PC-3 (cell line): Measurements from ENCODE around the gene KCNT2. TPM values are rescaled to one million over a fixed set of nuclear protein-coding genes. Genes with fewer than 3 reads are reported as not detected.

ENCODE experiments used
- ATAC-seq: fragments of 200-7000 bp; cut with Tn5 transposase; 2 replicates; pipeline ENCODE4 v1.9.1; 2020; ENCODE audit warnings: mild to moderate bottlenecking, moderate library complexity
- BruUV-seq: library from RNA; stranded (reverse); fragments of 400-500 nt; replicated peaks from 2 replicates; lab custom pipeline; 2021; lab: Mats Ljungman, UMichigan
- CTCF ChIA-PET: fragments of 300-600 bp; sonication (Branson Sonifier 250); formaldehyde crosslinking; loops from one replicate; lab custom pipeline; 2022; ENCODE audit warnings: antibody characterized with exemption; lab: Charles Lee
- POLR2A ChIA-PET: fragments of 300-600 bp; sonication (Branson Sonifier 250); formaldehyde crosslinking; loops from one replicate; lab custom pipeline; 2022; ENCODE audit warnings: antibody characterized with exemption; ENCODE audit not compliant: unreplicated experiment; lab: Charles Lee
- DNase-seq: peaks from one replicate; pipeline ENCODE4 v3.0.0-alpha.2; 2015
- H2AFZ ChIP-seq: fragments of 300-600 bp; sonication (generic); 2 replicates; pipeline ENCODE4 v1.6.0; 2016; ENCODE audit warnings: antibody characterized with exemption, low read length
- H3F3A ChIP-seq: fragments of 300-600 bp; sonication (generic); one replicate; pipeline ENCODE4 v1.6.0; 2017; ENCODE audit warnings: antibody characterized with exemption, low read length, control low read depth, mild to moderate bottlenecking; ENCODE audit not compliant: unreplicated experiment
- H3K27ac ChIP-seq: fragments of 300-600 bp; sonication (generic); 2 replicates; pipeline ENCODE4 v1.5.1; 2016; ENCODE audit warnings: mild to moderate bottlenecking, low read length
- H3K27me3 ChIP-seq: fragments of 300-600 bp; sonication (generic); 2 replicates; pipeline ENCODE4 v1.6.1; 2016; ENCODE audit warnings: low read length, mixed read lengths
- H3K36me3 ChIP-seq: fragments of 300-600 bp; sonication (generic); 2 replicates; pipeline ENCODE4 v1.6.1; 2016; ENCODE audit warnings: low read depth, mixed run types, low read length, mixed read lengths
- H3K4me1 ChIP-seq: fragments of 300-600 bp; sonication (generic); 2 replicates; pipeline ENCODE4 v1.5.1; 2016; ENCODE audit warnings: low read length; ENCODE audit not compliant: insufficient read depth
- H3K4me2 ChIP-seq: fragments of 300-600 bp; sonication (generic); 2 replicates; pipeline ENCODE4 v1.6.0; 2016; ENCODE audit warnings: low read length
- H3K4me3 ChIP-seq: fragments of 300-600 bp; sonication (generic); 2 replicates; pipeline ENCODE4 v1.5.1; 2016; ENCODE audit warnings: mild to moderate bottlenecking, low read length, mixed read lengths
- H3K79me2 ChIP-seq: fragments of 300-600 bp; sonication (generic); 2 replicates; pipeline ENCODE4 v1.6.1; 2017; ENCODE audit warnings: low read length, mixed read lengths
- H3K9ac ChIP-seq: fragments of 300-600 bp; sonication (generic); 2 replicates; pipeline ENCODE4 v1.6.0; 2016; ENCODE audit warnings: mild to moderate bottlenecking, low read length
- H3K9me2 ChIP-seq: fragments of 300-600 bp; sonication (generic); replicated peaks from 2 replicates; pipeline ENCODE4 v1.6.1; 2016; ENCODE audit warnings: mixed run types, low read length, mixed read lengths
- H3K9me3 ChIP-seq: fragments of 300-600 bp; sonication (generic); 2 replicates; pipeline ENCODE4 v1.6.1; 2016; ENCODE audit warnings: low read length, mixed read lengths
- H4K20me1 ChIP-seq: fragments of 300-600 bp; sonication (generic); 2 replicates; pipeline ENCODE4 v1.6.1; 2016; ENCODE audit warnings: low read length, mixed read lengths
- EZH2 ChIP-seq: fragments of 300-600 bp; sonication (generic); IDR thresholded peaks from one replicate; pipeline ENCODE4 v1.6.1; 2017; ENCODE audit warnings: antibody characterized with exemption, mild to moderate bottlenecking, low read length; ENCODE audit not compliant: unreplicated experiment
- EZH2phosphoT487 ChIP-seq: fragments of 300-600 bp; sonication (generic); IDR thresholded peaks from 2 replicates; pipeline ENCODE4 v1.6.1; 2018; ENCODE audit warnings: mild to moderate bottlenecking, antibody characterized with exemption, low read length, borderline replicate concordance
- intact Hi-C: fragments of 100-400 bp; cut with micrococcal nuclease; formaldehyde crosslinking; loops from 2 replicates; pipeline ENCODE4 v1.9.0; 2023
- total RNA-seq: library from RNA; depleted of rRNA; stranded (reverse); fragments of >200 nt; gene quantifications from 2 replicates; pipeline ENCODE4 v1.2.3, GENCODE V29; 2014
- TF ChIP-seq, protein P1 (sequence below): fragments of 300-600 bp; sonication (generic); conservative IDR thresholded peaks from 2 replicates; pipeline ENCODE4 v1.5.1; 2017; ENCODE audit warnings: antibody characterized with exemption, low read depth, mild to moderate bottlenecking, low read length

The KCNT2 gene
- total RNA-seq, 1 experiment from 2014 or later = 0.26 TPM

DNA sequence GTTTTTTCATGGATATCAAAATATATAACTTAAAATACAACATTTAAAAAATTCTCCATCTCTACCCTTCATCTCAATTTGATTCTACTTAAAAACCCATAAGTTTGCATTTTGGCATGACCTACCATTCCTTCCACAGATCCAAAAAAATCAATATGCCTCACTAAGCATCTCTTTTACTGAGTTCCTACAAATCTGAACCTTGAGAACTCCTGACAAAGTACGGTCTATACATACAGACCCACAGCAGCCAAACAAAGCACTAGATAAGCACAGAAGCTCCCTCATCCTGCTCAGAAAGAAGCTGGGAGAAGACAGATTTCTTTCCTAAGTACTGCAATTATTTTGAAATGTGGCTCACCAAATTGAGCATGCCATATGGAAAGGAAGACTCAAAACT lies 167.5 kb downstream of the KCNT2 start:
- Histone ChIP-seq H3K4me3 (no peak overlapping the region), H3K36me3 (no peaks in the 10 kb centered on the region), H3K9me3 (no peaks in the 10 kb centered on the region), H2AFZ (no peak overlapping the region), H3K4me1 (no peaks in the 10 kb centered on the region), H3K79me2 (no peaks in the 10 kb centered on the region), H3K9me2 (no peaks in the 10 kb centered on the region), H3K27ac (no peak overlapping the region), H3K4me2 (no peak overlapping the region), H3K9ac (no peak overlapping the region), H3F3A (no peaks in the 10 kb centered on the region), H4K20me1 (no peaks in the 10 kb centered on the region), H3K27me3 (no peaks in the 10 kb centered on the region)
- TF ChIP-seq, protein P1, sequence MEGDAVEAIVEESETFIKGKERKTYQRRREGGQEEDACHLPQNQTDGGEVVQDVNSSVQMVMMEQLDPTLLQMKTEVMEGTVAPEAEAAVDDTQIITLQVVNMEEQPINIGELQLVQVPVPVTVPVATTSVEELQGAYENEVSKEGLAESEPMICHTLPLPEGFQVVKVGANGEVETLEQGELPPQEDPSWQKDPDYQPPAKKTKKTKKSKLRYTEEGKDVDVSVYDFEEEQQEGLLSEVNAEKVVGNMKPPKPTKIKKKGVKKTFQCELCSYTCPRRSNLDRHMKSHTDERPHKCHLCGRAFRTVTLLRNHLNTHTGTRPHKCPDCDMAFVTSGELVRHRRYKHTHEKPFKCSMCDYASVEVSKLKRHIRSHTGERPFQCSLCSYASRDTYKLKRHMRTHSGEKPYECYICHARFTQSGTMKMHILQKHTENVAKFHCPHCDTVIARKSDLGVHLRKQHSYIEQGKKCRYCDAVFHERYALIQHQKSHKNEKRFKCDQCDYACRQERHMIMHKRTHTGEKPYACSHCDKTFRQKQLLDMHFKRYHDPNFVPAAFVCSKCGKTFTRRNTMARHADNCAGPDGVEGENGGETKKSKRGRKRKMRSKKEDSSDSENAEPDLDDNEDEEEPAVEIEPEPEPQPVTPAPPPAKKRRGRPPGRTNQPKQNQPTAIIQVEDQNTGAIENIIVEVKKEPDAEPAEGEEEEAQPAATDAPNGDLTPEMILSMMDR = no peak
- TF ChIP-seq EZH2 (no peak), EZH2phosphoT487 (no peak)
- ChIA-PET POLR2A (no interaction called here), CTCF (no interaction called here)
- BruUV-seq = no TSS peak
- no peak for DNase-seq
- ATAC-seq = no peak
- intact Hi-C loops = no loop called here

DNA sequence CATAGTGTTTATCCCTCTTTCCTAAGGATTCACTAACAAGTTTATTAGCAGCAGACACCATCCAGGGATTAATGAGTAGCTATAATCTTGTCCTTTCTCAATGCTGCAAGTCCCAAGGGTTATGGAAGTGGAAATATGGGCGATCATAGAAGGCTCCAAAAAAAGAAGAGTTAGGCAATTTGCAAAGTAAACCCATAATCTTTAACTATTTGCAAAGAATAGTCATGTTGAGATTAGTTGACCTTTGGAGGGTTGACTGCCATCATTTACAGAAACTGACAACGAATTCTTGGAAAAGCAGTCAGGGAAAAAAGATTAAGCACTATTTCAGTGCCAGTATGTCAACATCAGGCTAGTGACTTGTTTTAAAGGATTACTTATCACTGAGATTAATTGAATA lies 169.9 kb downstream of the KCNT2 start:
- DNase-seq = no peak
- H2AFZ ChIP-seq = no peak overlapping the region
- intact Hi-C loops = no loop called here
- H3K4me3 ChIP-seq = no peak overlapping the region
- no peaks in the 10 kb centered on the region for H3F3A ChIP-seq
- BruUV-seq = no TSS peak
- no peak overlapping the region for H3K4me2 ChIP-seq
- TF ChIP-seq, protein P1 = no peak
- no peak for TF ChIP-seq EZH2phosphoT487
- no peaks in the 10 kb centered on the region for H3K36me3 ChIP-seq
- no peaks in the 10 kb centered on the region for H3K4me1 ChIP-seq
- H4K20me1 ChIP-seq = no peaks in the 10 kb centered on the region
- H3K79me2 ChIP-seq = no peaks in the 10 kb centered on the region
- ChIA-PET CTCF (no interaction called here), POLR2A (interaction anchor here (0.6 kb wide), 1 partner anchor 63 kb away, joined by 3 read pairs; no protein-coding TSS in a partner anchor)
- H3K9me3 ChIP-seq = no peaks in the 10 kb centered on the region
- H3K27ac ChIP-seq = no peak overlapping the region
- H3K9ac ChIP-seq = no peak overlapping the region
- no peaks in the 10 kb centered on the region for H3K27me3 ChIP-seq
- ATAC-seq = no peak
- no peaks in the 10 kb centered on the region for H3K9me2 ChIP-seq

DNA sequence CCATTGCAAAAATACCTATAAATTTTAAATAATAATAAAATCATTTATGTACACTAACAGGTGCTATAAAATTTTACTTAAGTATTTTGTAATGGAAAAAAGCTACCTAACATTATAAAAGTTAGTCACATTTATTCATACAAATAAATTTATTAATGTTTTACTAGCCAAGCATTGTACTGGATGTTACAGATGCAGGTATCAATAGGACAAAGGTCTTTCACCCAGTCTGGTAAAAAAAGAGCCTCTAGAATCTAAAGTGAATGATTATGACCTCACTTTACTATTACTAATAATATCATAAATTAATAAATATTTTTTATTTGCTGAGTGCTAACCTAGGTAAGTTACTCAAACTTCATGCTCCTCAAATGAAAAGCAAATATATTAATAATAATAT lies 170.6 kb downstream of the KCNT2 start:
- Histone ChIP-seq H3K27ac (no peak overlapping the region), H3K27me3 (no peaks in the 10 kb centered on the region), H4K20me1 (no peaks in the 10 kb centered on the region), H2AFZ (no peak overlapping the region), H3K4me3 (no peak overlapping the region), H3K9me2 (no peaks in the 10 kb centered on the region), H3K9me3 (no peaks in the 10 kb centered on the region), H3F3A (no peaks in the 10 kb centered on the region), H3K9ac (no peak overlapping the region), H3K79me2 (no peaks in the 10 kb centered on the region), H3K36me3 (no peaks in the 10 kb centered on the region), H3K4me1 (no peaks in the 10 kb centered on the region), H3K4me2 (no peak overlapping the region)
- no peak for DNase-seq
- ChIA-PET CTCF (no interaction called here), POLR2A (interaction anchor here (0.6 kb wide), 1 partner anchor 64 kb away, joined by 3 read pairs; no protein-coding TSS in a partner anchor)
- TF ChIP-seq EZH2phosphoT487 (no peak), EZH2 (no peak)
- TF ChIP-seq, protein P1 = no peak
- BruUV-seq = no TSS peak
- intact Hi-C loops = no loop called here
- no peak for ATAC-seq
